HEK293T (cell line): ENCODE measurements around the gene PRKCH.

Source experiments
- ARNT ChIP-seq: fragments of 450-650 bp; IDR thresholded peaks from 2 replicates; pipeline ENCODE4 v1.6.1; 2017; ENCODE audit warnings: mild to moderate bottlenecking
- CTBP1 ChIP-seq: fragments of 450-650 bp; IDR thresholded peaks from 2 replicates; pipeline ENCODE4 v1.6.1; 2016; ENCODE audit warnings: borderline replicate concordance
- FOXK2 ChIP-seq: fragments of 450-650 bp; IDR thresholded peaks from 2 replicates; pipeline ENCODE4 v1.6.1; 2016; ENCODE audit warnings: mild to moderate bottlenecking
- FOXM1 ChIP-seq: fragments of 450-650 bp; IDR thresholded peaks from 2 replicates; pipeline ENCODE4 v1.6.1; 2017; ENCODE audit warnings: mild to moderate bottlenecking, borderline replicate concordance
- HDGF ChIP-seq: fragments of 450-650 bp; IDR thresholded peaks from 2 replicates; pipeline ENCODE4 v1.6.1; 2017; ENCODE audit warnings: antibody characterized with exemption, borderline replicate concordance
- L3MBTL2 ChIP-seq: fragments of 450-650 bp; conservative IDR thresholded peaks from 2 replicates; pipeline ENCODE4 v1.6.1; 2016; ENCODE audit warnings: mild to moderate bottlenecking
- NFRKB ChIP-seq: fragments of 450-650 bp; IDR thresholded peaks from 2 replicates; pipeline ENCODE4 v1.6.1; 2016; ENCODE audit warnings: mild to moderate bottlenecking, moderate library complexity
- SP1 ChIP-seq: fragments of 450-650 bp; IDR thresholded peaks from 2 replicates; pipeline ENCODE4 v1.6.1; 2017
- SUZ12 ChIP-seq: fragments of 450-650 bp; IDR thresholded peaks from 2 replicates; pipeline ENCODE4 v1.6.1; 2016; ENCODE audit warnings: mild to moderate bottlenecking
- TARDBP ChIP-seq: fragments of 450-650 bp; IDR thresholded peaks from 2 replicates; pipeline ENCODE4 v1.6.1; 2016
- TF ChIP-seq, protein P1 (sequence below): fragments of 450-650 bp; IDR thresholded peaks from 2 replicates; pipeline ENCODE4 v1.6.1; 2016

- no peak for TF ChIP-seq SP1
- TF ChIP-seq, protein P1, sequence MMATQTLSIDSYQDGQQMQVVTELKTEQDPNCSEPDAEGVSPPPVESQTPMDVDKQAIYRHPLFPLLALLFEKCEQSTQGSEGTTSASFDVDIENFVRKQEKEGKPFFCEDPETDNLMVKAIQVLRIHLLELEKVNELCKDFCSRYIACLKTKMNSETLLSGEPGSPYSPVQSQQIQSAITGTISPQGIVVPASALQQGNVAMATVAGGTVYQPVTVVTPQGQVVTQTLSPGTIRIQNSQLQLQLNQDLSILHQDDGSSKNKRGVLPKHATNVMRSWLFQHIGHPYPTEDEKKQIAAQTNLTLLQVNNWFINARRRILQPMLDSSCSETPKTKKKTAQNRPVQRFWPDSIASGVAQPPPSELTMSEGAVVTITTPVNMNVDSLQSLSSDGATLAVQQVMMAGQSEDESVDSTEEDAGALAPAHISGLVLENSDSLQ, result no peak
- TF ChIP-seq FOXM1, result no peak
- no peak for TF ChIP-seq FOXK2
- TF ChIP-seq NFRKB, result no peak
- no peak for TF ChIP-seq TARDBP
- no peak for TF ChIP-seq CTBP1
- no peak for TF ChIP-seq HDGF
- no peak for TF ChIP-seq ARNT
- no peak for TF ChIP-seq L3MBTL2
- TF ChIP-seq SUZ12, result no peak
Observed at GRCh38 chr14:61365667-61366212, 44.4 kb downstream of the PRKCH start.
